ENCODE data around the gene PRKAR1A. TPM values are rescaled to one million over a fixed set of nuclear protein-coding genes. Genes with fewer than 3 reads are reported as not detected.

PRKAR1A gene
- total RNA-seq, 1 donor from 2014 or later, result 186 TPM

DNA sequence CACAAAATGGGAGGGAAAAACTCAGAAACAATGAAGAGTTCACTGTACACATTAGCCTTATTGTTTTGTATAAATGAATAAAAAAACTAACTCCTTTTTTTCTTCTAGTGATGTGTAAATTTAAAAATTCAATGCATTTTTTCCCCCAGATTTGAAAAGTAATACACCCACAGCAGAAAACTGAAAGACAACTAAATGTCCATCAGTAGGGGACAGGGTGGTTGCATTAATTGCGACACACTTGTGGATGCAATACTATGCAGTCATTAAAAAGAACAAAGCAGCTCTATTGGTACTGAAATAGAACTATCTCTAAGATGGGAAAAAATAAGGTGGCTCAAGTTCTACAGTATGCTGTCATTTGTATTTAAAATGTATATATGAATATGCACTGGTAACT, 41.3 kb upstream of the PRKAR1A start:
- H3K27ac ChIP-seq, result no peak overlapping the region
- H3K4me3 ChIP-seq, result no peak overlapping the region
- DNase-seq (ENCODE audit: extremely low spot score in 2 of 2), result no peak
- H3K4me1 ChIP-seq, result no peaks in the 10 kb centered on the region
- no peaks in the 10 kb centered on the region for H3K9me3 ChIP-seq
- H3K36me3 ChIP-seq, result no peaks in the 10 kb centered on the region
- TF ChIP-seq, protein P1, sequence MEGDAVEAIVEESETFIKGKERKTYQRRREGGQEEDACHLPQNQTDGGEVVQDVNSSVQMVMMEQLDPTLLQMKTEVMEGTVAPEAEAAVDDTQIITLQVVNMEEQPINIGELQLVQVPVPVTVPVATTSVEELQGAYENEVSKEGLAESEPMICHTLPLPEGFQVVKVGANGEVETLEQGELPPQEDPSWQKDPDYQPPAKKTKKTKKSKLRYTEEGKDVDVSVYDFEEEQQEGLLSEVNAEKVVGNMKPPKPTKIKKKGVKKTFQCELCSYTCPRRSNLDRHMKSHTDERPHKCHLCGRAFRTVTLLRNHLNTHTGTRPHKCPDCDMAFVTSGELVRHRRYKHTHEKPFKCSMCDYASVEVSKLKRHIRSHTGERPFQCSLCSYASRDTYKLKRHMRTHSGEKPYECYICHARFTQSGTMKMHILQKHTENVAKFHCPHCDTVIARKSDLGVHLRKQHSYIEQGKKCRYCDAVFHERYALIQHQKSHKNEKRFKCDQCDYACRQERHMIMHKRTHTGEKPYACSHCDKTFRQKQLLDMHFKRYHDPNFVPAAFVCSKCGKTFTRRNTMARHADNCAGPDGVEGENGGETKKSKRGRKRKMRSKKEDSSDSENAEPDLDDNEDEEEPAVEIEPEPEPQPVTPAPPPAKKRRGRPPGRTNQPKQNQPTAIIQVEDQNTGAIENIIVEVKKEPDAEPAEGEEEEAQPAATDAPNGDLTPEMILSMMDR (IDR thresholded peaks at IDR 0.05), result no peak
- TF ChIP-seq POLR2A (IDR thresholded peaks at IDR 0.05) (no peak), POLR2AphosphoS5 (IDR thresholded peaks at IDR 0.05; ENCODE audit: insufficient read depth in 1 of 2, low read depth in 1 of 2) (no peak)
- intact Hi-C loops (cut with DNase I), result no loop called here
- H3K27me3 ChIP-seq, result no peaks in the 10 kb centered on the region

DNA sequence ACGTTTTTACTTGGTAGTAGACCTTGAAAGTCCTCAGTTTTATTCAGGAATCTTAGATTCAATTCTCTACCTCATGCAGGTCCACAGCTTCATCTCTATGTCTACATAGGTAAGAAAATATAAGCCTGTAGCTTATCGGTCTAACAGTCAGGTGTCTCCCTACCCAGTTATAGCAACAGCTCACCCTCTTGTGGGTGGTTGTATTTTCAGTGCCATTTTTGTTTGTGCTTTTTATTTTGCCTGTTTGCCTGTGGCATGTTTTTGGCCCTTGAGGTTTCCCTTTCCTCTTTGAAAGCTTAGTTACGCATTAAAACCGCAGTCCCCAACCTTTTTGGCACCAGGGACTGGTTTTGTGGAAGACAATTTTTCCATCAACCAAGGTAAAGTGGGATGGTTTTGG, 31.3 kb upstream of the PRKAR1A start:
- intact Hi-C loops (cut with DNase I), result no loop called here
- H3K27ac ChIP-seq, result no peak overlapping the region
- DNase-seq (ENCODE audit: extremely low spot score in 2 of 2), result no peak
- TF ChIP-seq POLR2AphosphoS5 (IDR thresholded peaks at IDR 0.05; ENCODE audit: insufficient read depth in 1 of 2, low read depth in 1 of 2), result no peak
- TF ChIP-seq, protein P1 (IDR thresholded peaks at IDR 0.05), result no peak
- no peak for TF ChIP-seq POLR2A (IDR thresholded peaks at IDR 0.05)
- no peak overlapping the region for H3K4me3 ChIP-seq
- H3K4me1 ChIP-seq, result no peaks in the 10 kb centered on the region
- no peaks in the 10 kb centered on the region for H3K36me3 ChIP-seq
- H3K9me3 ChIP-seq, result no peaks in the 10 kb centered on the region
- no peaks in the 10 kb centered on the region for H3K27me3 ChIP-seq

DNA sequence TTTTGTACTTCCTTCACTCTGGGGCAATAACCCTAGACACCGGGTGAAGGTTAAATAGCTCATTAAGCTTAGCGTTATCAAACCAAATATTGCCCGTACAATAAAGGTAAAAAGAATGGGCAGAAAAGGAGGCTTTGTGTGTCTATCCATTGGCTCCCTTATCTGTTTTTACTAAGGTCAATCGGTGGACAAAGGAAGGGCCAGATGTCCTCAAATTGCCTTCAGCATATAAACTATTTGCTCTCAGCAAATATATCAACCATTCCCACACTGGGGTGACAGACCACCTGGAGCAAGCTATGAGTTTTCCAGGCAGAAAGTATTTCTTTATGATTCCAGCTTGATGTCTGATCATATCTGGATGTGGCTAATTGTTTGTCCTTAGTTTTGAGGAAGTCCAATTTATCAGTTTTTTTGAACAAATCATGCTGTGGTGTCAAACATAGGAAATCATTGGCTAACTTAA, 29.6 kb upstream of the PRKAR1A start:
- Histone ChIP-seq H3K4me1 (no peaks in the 10 kb centered on the region), H3K27me3 (no peaks in the 10 kb centered on the region), H3K27ac (no peak overlapping the region), H3K4me3 (no peak overlapping the region), H3K36me3 (no peaks in the 10 kb centered on the region), H3K9me3 (no peaks in the 10 kb centered on the region)
- no peak for DNase-seq (ENCODE audit: extremely low spot score in 2 of 2)
- intact Hi-C loops (cut with DNase I), result no loop called here
- no peak for TF ChIP-seq POLR2AphosphoS5 (IDR thresholded peaks at IDR 0.05; ENCODE audit: insufficient read depth in 1 of 2, low read depth in 1 of 2)
- TF ChIP-seq, protein P1 (IDR thresholded peaks at IDR 0.05), result no peak
- no peak for TF ChIP-seq POLR2A (IDR thresholded peaks at IDR 0.05)

DNA sequence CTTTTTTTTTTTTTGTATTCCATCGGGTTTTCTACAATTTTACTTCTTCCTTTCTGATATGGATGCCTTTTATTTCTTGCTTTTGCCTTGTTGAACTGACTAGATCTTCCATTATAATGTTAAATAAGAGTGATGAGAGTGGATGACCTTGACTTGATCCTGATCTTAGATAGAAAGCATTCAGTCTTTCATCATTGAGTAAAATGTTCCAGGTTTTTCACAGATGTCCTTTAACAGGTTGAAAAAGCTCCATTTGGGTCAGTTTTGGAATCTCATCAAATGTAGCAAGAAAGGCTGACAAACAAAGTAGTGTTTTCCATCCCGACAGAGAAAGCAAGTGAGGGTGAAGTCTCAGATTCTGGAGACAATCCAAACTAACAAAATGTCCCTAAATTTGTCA, 27.8 kb upstream of the PRKAR1A start:
- Histone ChIP-seq H3K4me3 (no peak overlapping the region), H3K4me1 (no peaks in the 10 kb centered on the region), H3K36me3 (no peaks in the 10 kb centered on the region), H3K9me3 (no peaks in the 10 kb centered on the region), H3K27me3 (no peaks in the 10 kb centered on the region), H3K27ac (no peak overlapping the region)
- TF ChIP-seq, protein P1 (IDR thresholded peaks at IDR 0.05), result no peak
- TF ChIP-seq POLR2AphosphoS5 (IDR thresholded peaks at IDR 0.05; ENCODE audit: insufficient read depth in 1 of 2, low read depth in 1 of 2), result no peak
- TF ChIP-seq POLR2A (IDR thresholded peaks at IDR 0.05), result no peak
- intact Hi-C loops (cut with DNase I), result no loop called here
- no peak for DNase-seq (ENCODE audit: extremely low spot score in 2 of 2)

DNA sequence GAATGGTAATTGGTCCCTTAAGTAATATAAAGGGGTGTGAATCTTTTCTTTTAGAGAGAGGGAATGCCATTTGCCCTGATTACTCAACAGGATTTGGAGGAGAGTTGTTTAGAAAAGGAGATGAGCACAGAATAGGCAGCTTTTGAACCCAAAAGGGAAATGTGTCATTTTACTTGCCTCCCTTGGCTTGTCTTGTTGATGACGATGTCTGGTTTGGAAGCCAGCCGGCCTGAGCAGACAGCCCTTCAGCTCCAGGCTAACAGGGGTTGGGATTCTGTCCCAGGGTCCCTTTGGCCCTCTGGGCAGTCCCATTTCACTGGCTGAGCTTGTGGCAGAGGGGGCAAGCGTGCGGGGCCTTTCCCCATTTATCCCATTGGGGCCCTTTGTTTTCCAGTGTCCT, 22.3 kb upstream of the PRKAR1A start:
- Histone ChIP-seq H3K9me3 (no peaks in the 10 kb centered on the region), H3K36me3 (no peaks in the 10 kb centered on the region), H3K4me3 (no peak overlapping the region), H3K27me3 (no peaks in the 10 kb centered on the region), H3K27ac (no peak overlapping the region), H3K4me1 (peaks cover 21% of the 10 kb centered on the region)
- no peak for DNase-seq (ENCODE audit: extremely low spot score in 2 of 2)
- TF ChIP-seq, protein P1 (IDR thresholded peaks at IDR 0.05), result no peak
- no peak for TF ChIP-seq POLR2AphosphoS5 (IDR thresholded peaks at IDR 0.05; ENCODE audit: insufficient read depth in 1 of 2, low read depth in 1 of 2)
- intact Hi-C loops (cut with DNase I), result no loop called here

Measured in vagina (tissue), 2 donors.